Upper lobe of left lung (tissue), 6 donors: ENCODE results near the gene HAPLN1. TPM values are rescaled to one million over a fixed set of nuclear protein-coding genes. Genes with fewer than 3 reads are reported as not detected.

Experiments
- ATAC-seq, 2 donors: fragments of 200-7000 bp; cut with Tn5 transposase; one replicate each; pipeline ENCODE4 v1.9.1; 2022; ENCODE audit warnings: mild to moderate bottlenecking in 2 of 2, moderate library complexity in 2 of 2; ENCODE audit not compliant: low FRiP score in 2 of 2
- DNase-seq, 2 donors: peaks; one replicate each; pipeline ENCODE4 v3.0.0-alpha.2; 2019 to 2020
- H3K27ac ChIP-seq, 4 donors: fragments of 200-600 bp; sonication (generic); one replicate each; pipeline ENCODE4 v1.5.1; 2016 to 2019
- H3K27me3 ChIP-seq, 4 donors: fragments of 200-600 bp; sonication (generic); one replicate each; pipeline ENCODE4 v1.5.1; 2017 to 2019
- H3K36me3 ChIP-seq, 4 donors: fragments of 200-600 bp; sonication (generic); one replicate each; pipeline ENCODE4 v1.5.1; 2016 to 2019
- H3K4me1 ChIP-seq, 4 donors: fragments of 200-600 bp; sonication (generic); one replicate each; pipeline ENCODE4 v1.5.1; 2018 to 2019
- H3K4me3 ChIP-seq, 4 donors: fragments of 200-600 bp; sonication (generic); one replicate each; pipeline ENCODE4 v1.5.1; 2017 to 2019; ENCODE audit warnings: mild to moderate bottlenecking in 2 of 4, moderate library complexity in 1 of 4
- H3K9me3 ChIP-seq, 4 donors: fragments of 200-600 bp; sonication (generic); one replicate each; pipeline ENCODE4 v1.5.1; 2018 to 2019
- CTCF ChIP-seq, 6 experiments: fragments of 450-650 bp in 4 of 6; fragments of 200-600 bp in 2 of 6; sonication (generic) in 2 of 6; IDR thresholded peaks; one replicate each; pipeline ENCODE4 v1.5.1; 2016 to 2019; ENCODE audit warnings: antibody characterized with exemption in 6 of 6
- EP300 ChIP-seq, 4 donors: sonication (generic); formaldehyde crosslinking; IDR thresholded peaks; one replicate each; pipeline ENCODE4 v1.5.1; 2017; ENCODE audit warnings: antibody characterized with exemption in 4 of 4, control low read depth in 2 of 4
- POLR2A ChIP-seq, 4 donors: fragments of 450-650 bp; IDR thresholded peaks; one replicate each; pipeline ENCODE4 v1.5.1; 2016 to 2017; ENCODE audit warnings: antibody characterized with exemption in 4 of 4, mild to moderate bottlenecking in 2 of 4
- POLR2AphosphoS5 ChIP-seq, 2 donors: sonication (generic); formaldehyde crosslinking; IDR thresholded peaks; one replicate each; pipeline ENCODE4 v1.5.1; 2017; ENCODE audit warnings: antibody characterized with exemption in 2 of 2
- WGBS, 2 donors: methylation state at CpG; one replicate each; pipeline ENCODE4 v1.1.5; 2017 to 2018; 5-methylcytosine and 5-hydroxymethylcytosine counted together
- total RNA-seq, 6 donors: library from RNA; depleted of rRNA in 4 of 6; stranded (reverse); fragments of >200 nt in 4 of 6; gene quantifications; one replicate each; pipeline versions ENCODE4 v1.1.0 to v1.2.1, GENCODE V29; 2016 to 2021
- donor health status: DM: no; HTN: no; CAD: no; lungs with moderate emphysema.
- donor health status: DM: no; HTN: yes; CAD: no; lungs with severe emphysema.

The HAPLN1 gene
- total RNA-seq, 6 donors from 2014 or later = 0.30 to 0.46 TPM; not detected in 4

GRCh38 chr5:83721953-83722901 lies 1.6 kb upstream of the HAPLN1 start:
- 8 to 16% methylated on average over 21 to 33 of the region's 72 CpGs for WGBS, 2 donors
- Histone ChIP-seq H3K4me1 (peaks cover 8 to 19% (median 9%) of the 10 kb centered on the region in 4 donors), H3K27ac (peak overlapping the region in 2 of 4 donors; percentile 5 to 10), H3K36me3 (no peaks in the 10 kb centered on the region), H3K27me3 (peaks cover 0 to 4% (median 0%) of the 10 kb centered on the region in 4 donors), H3K4me3 (peak overlapping the region; percentile 37 to 60 (median 47)), H3K9me3 (no peaks in the 10 kb centered on the region)
- peak; percentile 40 to 73 for ATAC-seq
- DNase-seq = peak; percentile 53 to 92
- TF ChIP-seq POLR2A (IDR thresholded peaks at IDR 0.05) = no peak
- peak in 1 of 6 experiments; percentile 34 for TF ChIP-seq CTCF (IDR thresholded peaks at IDR 0.05)

GRCh38 chr5:83718936-83719495 lies 1.6 kb downstream of the HAPLN1 start:
- Histone ChIP-seq H3K36me3 (no peaks in the 10 kb centered on the region), H3K4me3 (no peak overlapping the region), H3K27ac (no peak overlapping the region), H3K9me3 (no peaks in the 10 kb centered on the region), H3K27me3 (peaks cover 0 to 4% (median 0%) of the 10 kb centered on the region in 4 donors), H3K4me1 (peaks cover 8 to 19% (median 9%) of the 10 kb centered on the region in 4 donors)
- TF ChIP-seq CTCF (IDR thresholded peaks at IDR 0.05) = no peak
- TF ChIP-seq EP300 (IDR thresholded peaks at IDR 0.05) = no peak
- no peak for TF ChIP-seq POLR2AphosphoS5 (IDR thresholded peaks at IDR 0.05)
- no peak for TF ChIP-seq POLR2A (IDR thresholded peaks at IDR 0.05)
- 69 to 82% methylated on average over 2 of the region's 2 CpGs for WGBS, 2 donors
- ATAC-seq (no peak), DNase-seq (no peak)

- Histone ChIP-seq H3K4me1 (peaks cover 8 to 19% (median 9%) of the 10 kb centered on the region in 4 donors), H3K27ac (no peak overlapping the region), H3K4me3 (no peak overlapping the region), H3K27me3 (peaks cover 0 to 4% (median 0%) of the 10 kb centered on the region in 4 donors), H3K36me3 (no peaks in the 10 kb centered on the region), H3K9me3 (no peaks in the 10 kb centered on the region)
- ATAC-seq (peak in 1 of 2 donors; percentile 71), DNase-seq (no peak)
- 6 to 8% methylated on average over 6 of the region's 6 CpGs for WGBS, 2 donors
- TF ChIP-seq POLR2AphosphoS5 (IDR thresholded peaks at IDR 0.05) (no peak), EP300 (IDR thresholded peaks at IDR 0.05) (no peak), POLR2A (IDR thresholded peaks at IDR 0.05) (no peak), CTCF (IDR thresholded peaks at IDR 0.05) (peak; percentile 39 to 73 (median 68))
These were observed 2.3 kb downstream of the HAPLN1 start for GRCh38 chr5:83718195-83718825.

- DNase-seq = no peak
- no peak for ATAC-seq
- no peak overlapping the region for H3K4me3 ChIP-seq
- no peak overlapping the region for H3K27ac ChIP-seq
- H3K27me3 ChIP-seq = no peaks in the 10 kb centered on the region
- no peaks in the 10 kb centered on the region for H3K36me3 ChIP-seq
- WGBS, 2 donors = 76 to 80% methylated on average over 4 of the region's 4 CpGs
- TF ChIP-seq POLR2A (IDR thresholded peaks at IDR 0.05) (no peak), POLR2AphosphoS5 (IDR thresholded peaks at IDR 0.05) (no peak), CTCF (IDR thresholded peaks at IDR 0.05) (no peak), EP300 (IDR thresholded peaks at IDR 0.05) (no peak)
- H3K9me3 ChIP-seq = no peaks in the 10 kb centered on the region
- H3K4me1 ChIP-seq = no peaks in the 10 kb centered on the region
These were observed 5.2 kb downstream of the HAPLN1 start for GRCh38 chr5:83715236-83716065.
